Endothelial cell of umbilical vein (primary cell): Measurements from ENCODE around the gene EZR. TPM values are rescaled to one million over a fixed set of nuclear protein-coding genes. Genes with fewer than 3 reads are reported as not detected.

ENCODE experiments used
- BruUV-seq: library from RNA; stranded (reverse); fragments of 400-500 nt; replicated peaks from 2 replicates; lab custom pipeline; 2021; lab: Mats Ljungman, UMichigan
- CTCF ChIA-PET: fragments of 300-600, 350-600 bp; sonication (Branson Sonifier 250); formaldehyde crosslinking; loops from one replicate; lab custom pipeline; 2021; ENCODE audit warnings: antibody characterized with exemption, inconsistent platforms; lab: Charles Lee
- POLR2A ChIA-PET: fragments of 300-600, 350-600 bp; sonication (Branson Sonifier 250); formaldehyde crosslinking; loops from one replicate; lab custom pipeline; 2021; ENCODE audit warnings: antibody characterized with exemption, inconsistent platforms; lab: Charles Lee
- DNase-seq: peaks from one replicate; pipeline ENCODE4 v3.0.0-alpha.2; 2011; ENCODE audit warnings: low read depth, low spot score
- FAIRE-seq: peaks from 2 replicates; lab custom pipeline; 2011; peaks lifted over from hg19 to GRCh38; lab: Jason Lieb, UNC
- H2AFZ ChIP-seq: 2 replicates; pipeline ENCODE4 v1.6.0; 2012; ENCODE audit warnings: low read depth, low read length, control low read depth, inconsistent platforms
- H3K27ac ChIP-seq: 2 replicates; pipeline ENCODE4 v1.5.1; 2011; ENCODE audit warnings: low read depth, mild to moderate bottlenecking, control low read depth, low read length, moderate library complexity; ENCODE audit not compliant: insufficient read depth
- H3K27me3 ChIP-seq, 2 experiments: 2 replicates each; pipeline versions ENCODE4 v1.6.0 to v1.6.1; 2011; ENCODE audit warnings: low read length in 2 of 2, mixed read lengths in 1 of 2; ENCODE audit not compliant: control insufficient read depth in 2 of 2, insufficient read depth in 2 of 2
- H3K36me3 ChIP-seq, 2 experiments: 2 replicates in 1 of 2; 3 replicates in 1 of 2; pipeline ENCODE4 v1.5.1; 2011; ENCODE audit warnings: low read length in 2 of 2, mild to moderate bottlenecking in 1 of 2, moderate library complexity in 1 of 2; ENCODE audit not compliant: control insufficient read depth in 2 of 2, insufficient read depth in 2 of 2; ENCODE audit errors: extremely low read depth in 1 of 2
- H3K4me1 ChIP-seq: 3 replicates; pipeline ENCODE4 v1.5.1; 2011; ENCODE audit warnings: mild to moderate bottlenecking, low read length; ENCODE audit not compliant: control insufficient read depth, insufficient read depth; ENCODE audit errors: extremely low read depth
- H3K4me2 ChIP-seq: 2 replicates; pipeline ENCODE4 v1.6.1; 2011; ENCODE audit warnings: low read length, control low read depth, mixed read lengths; ENCODE audit not compliant: insufficient read depth
- H3K4me3 ChIP-seq, 3 experiments: fragments of 200-600 bp in 1 of 3; sonication (generic), shearing (Covaris generic) in 1 of 3; replicated peaks in 1 of 3; 2 replicates each; pipeline ENCODE4 v1.5.1; 2011 to 2016; ENCODE audit warnings: control low read depth in 3 of 3, low read length in 3 of 3, mild to moderate bottlenecking in 2 of 3, inconsistent platforms in 1 of 3, low read depth in 1 of 3, moderate library complexity in 1 of 3; ENCODE audit not compliant: insufficient read depth in 1 of 3
- H3K79me2 ChIP-seq: 2 replicates; pipeline ENCODE4 v1.6.0; 2012; ENCODE audit warnings: low read length, inconsistent platforms; ENCODE audit not compliant: control insufficient read depth, insufficient read depth
- H3K9ac ChIP-seq: replicated peaks from 2 replicates; pipeline ENCODE3; 2011; ENCODE audit warnings: low read length, control low read depth; ENCODE audit not compliant: insufficient read depth; ENCODE audit errors: extremely low read depth
- H3K9me1 ChIP-seq: replicated peaks from 3 replicates; pipeline ENCODE4 v1.6.0; 2011; ENCODE audit warnings: mild to moderate bottlenecking, low read length; ENCODE audit not compliant: control insufficient read depth, insufficient read depth; ENCODE audit errors: extremely low read depth
- H3K9me3 ChIP-seq: replicated peaks from 2 replicates; pipeline ENCODE4 v1.5.1; 2012; ENCODE audit warnings: low read length, inconsistent platforms; ENCODE audit not compliant: control insufficient read depth, insufficient read depth
- H4K20me1 ChIP-seq: replicated peaks from 2 replicates; pipeline ENCODE3; 2011; ENCODE audit warnings: mild to moderate bottlenecking, low read length; ENCODE audit not compliant: control insufficient read depth, insufficient read depth; ENCODE audit errors: extremely low read depth
- CTCF ChIP-seq, 2 donors: IDR thresholded peaks; 1 replicate in 1 of 2; 2 replicates in 1 of 2; pipeline ENCODE4 v1.5.1; 2011; ENCODE audit warnings: low read length in 2 of 2, mild to moderate bottlenecking in 2 of 2, moderate library complexity in 2 of 2, control low read depth in 1 of 2, inconsistent platforms in 1 of 2, low read depth in 1 of 2; ENCODE audit not compliant: insufficient read depth in 1 of 2; ENCODE audit errors: extremely low read depth in 1 of 2
- EZH2 ChIP-seq: IDR thresholded peaks from 2 replicates; pipeline ENCODE4 v1.6.1; 2012; ENCODE audit warnings: borderline replicate concordance, low read depth, mild to moderate bottlenecking, moderate library complexity, low read length, inconsistent platforms; ENCODE audit not compliant: severe bottlenecking
- FOS ChIP-seq: IDR thresholded peaks from 2 replicates; pipeline ENCODE4 v1.6.1; 2011; ENCODE audit warnings: mild to moderate bottlenecking, low read length, moderate library complexity, borderline replicate concordance; ENCODE audit not compliant: insufficient read depth
- GATA2 ChIP-seq: IDR thresholded peaks from 2 replicates; pipeline ENCODE4 v1.7.0; 2011; ENCODE audit warnings: low read depth, mild to moderate bottlenecking, moderate library complexity, mixed read lengths, low read length; ENCODE audit not compliant: insufficient read length, insufficient read depth
- JUN ChIP-seq: IDR thresholded peaks from 2 replicates; pipeline ENCODE4 v1.6.1; 2011; ENCODE audit warnings: borderline replicate concordance, low read depth; ENCODE audit not compliant: insufficient read length, insufficient read depth
- MAX ChIP-seq: IDR thresholded peaks from 2 replicates; pipeline ENCODE4 v1.6.1; 2011; ENCODE audit not compliant: insufficient read depth, insufficient read length
- MYC ChIP-seq: IDR thresholded peaks from one replicate; pipeline ENCODE4 v1.6.1; 2011; ENCODE audit warnings: mild to moderate bottlenecking, low read depth, low read length
- POLR2A ChIP-seq: IDR thresholded peaks from 2 replicates; pipeline ENCODE4 v1.6.1; 2012; ENCODE audit warnings: low read depth, mild to moderate bottlenecking, control low read depth, low read length
- POLR2AphosphoS5 ChIP-seq: IDR thresholded peaks from 2 replicates; pipeline ENCODE4 v1.6.1; 2012; ENCODE audit warnings: low read depth, mild to moderate bottlenecking, control low read depth, low read length, moderate library complexity; ENCODE audit not compliant: insufficient read depth
- dilution Hi-C: fragments of 300-500 bp; cut with MboI; formaldehyde crosslinking; loops from one replicate; pipeline ENCODE4 v1.15.0; 2019; ENCODE audit warnings: low sequenced_read_pairs; ENCODE audit not compliant: extremely low pct_ligation_motif_present
- intact Hi-C: fragments of 100-400 bp; cut with micrococcal nuclease; formaldehyde crosslinking; loops from one replicate; pipeline ENCODE4 v1.10.0; 2022
- polyA plus RNA-seq, 4 experiments: library from polyadenylated mRNA; depleted of rRNA in 3 of 4; stranded (reverse) in 3 of 4; unstranded in 1 of 4; fragments of >200 nt; gene quantifications; 2 replicates each; pipeline versions ENCODE4 v1.2.1 to v1.2.3, GENCODE V29; 2011 to 2012; ENCODE audit warnings: missing spikeins in 1 of 4
- total RNA-seq: library from RNA; stranded (reverse); gene quantifications from 2 replicates; pipeline ENCODE4 v1.2.3, GENCODE V29; 2021

Gene EZR
- total and polyA plus RNA-seq, 2 donors (not counting 3 experiments of a cell fraction or from before 2014, with no cell fraction given) = 58.5 to 108 TPM

DNA sequence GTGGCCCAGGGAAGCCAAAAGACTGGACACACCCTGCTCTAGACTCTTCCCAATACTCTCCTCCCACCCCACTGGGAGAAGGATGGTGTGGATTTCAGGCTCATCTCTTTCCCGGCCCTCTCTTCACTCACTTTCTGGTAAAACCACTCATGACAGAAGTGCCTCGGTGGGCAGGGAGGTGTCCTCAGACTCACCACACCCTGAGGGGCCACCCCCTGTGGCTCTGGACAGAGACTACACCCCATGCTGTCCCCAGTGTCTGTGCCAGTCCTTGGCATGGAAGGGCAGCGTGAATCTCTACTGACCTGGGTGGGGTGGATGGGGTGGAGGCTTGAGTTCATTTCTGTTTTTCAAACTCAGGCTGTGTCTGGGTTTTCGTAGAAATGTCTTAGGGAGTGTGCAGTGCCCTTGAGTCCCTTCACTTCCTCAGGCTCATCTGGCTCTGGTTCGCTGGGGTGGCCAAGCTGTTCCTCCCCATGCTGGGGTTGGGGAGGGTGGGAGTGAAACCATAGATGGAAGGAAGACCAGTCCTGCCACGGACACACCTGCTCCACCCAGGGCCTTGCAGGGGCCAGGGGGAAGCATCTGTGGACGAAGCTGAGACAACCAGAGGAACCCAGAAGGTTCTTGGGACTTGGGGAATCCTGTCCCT is 59.1 kb downstream of the EZR start:
- Histone ChIP-seq H3K9me1 (no peaks in the 10 kb centered on the region), H3K4me2 (no peak overlapping the region), H3K27ac (no peak overlapping the region), H3K9ac (no peak overlapping the region), H4K20me1 (no peaks in the 10 kb centered on the region), H3K79me2 (no peaks in the 10 kb centered on the region), H3K36me3 (peaks cover 0 to 2% of the 10 kb centered on the region in 2 experiments), H3K4me1 (no peaks in the 10 kb centered on the region), H2AFZ (no peak overlapping the region), H3K9me3 (no peaks in the 10 kb centered on the region), H3K27me3 (no peaks in the 10 kb centered on the region), H3K4me3 (no peak overlapping the region)
- ChIA-PET CTCF (interaction anchor here (0.9 to 1.2 kb wide), 2 partner anchors 42 to 53 kb away, joined by 4 read pairs; no protein-coding TSS in a partner anchor), POLR2A (no interaction called here)
- TF ChIP-seq MYC = no peak
- TF ChIP-seq CTCF (IDR thresholded peaks at IDR 0.05; ENCODE audit: extremely low read depth in 1 of 2, insufficient read depth in 1 of 2, low read depth in 1 of 2, low read length in 2 of 2) = no peak
- TF ChIP-seq GATA2 = no peak
- no peak for TF ChIP-seq MAX
- no peak for TF ChIP-seq JUN
- no peak for TF ChIP-seq POLR2A
- no peak for TF ChIP-seq FOS
- TF ChIP-seq EZH2 = no peak
- TF ChIP-seq POLR2AphosphoS5 = no peak
- DNase-seq = no peak
- no peak for FAIRE-seq
- no TSS peak for BruUV-seq
- dilution Hi-C loops (no loop called here), intact Hi-C loops (no loop called here)
